HepG2 (cell line): ENCODE measurements around the gene CPXM1. TPM values are rescaled to one million over a fixed set of nuclear protein-coding genes. Genes with fewer than 3 reads are reported as not detected.

Experiments used
- ARID2 ChIP-seq: sonication (generic); formaldehyde crosslinking; IDR thresholded peaks from 2 replicates; pipeline ENCODE4 v1.8.1; 2022; ENCODE audit warnings: mild to moderate bottlenecking, missing genetic modification reagents, borderline replicate concordance
- BORCS8-MEF2B ChIP-seq: sonication (generic); formaldehyde crosslinking; IDR thresholded peaks from 2 replicates; pipeline ENCODE4 v1.8.0; 2022; ENCODE audit warnings: mild to moderate bottlenecking, missing genetic modification reagents
- EEA1 ChIP-seq: sonication (generic); formaldehyde crosslinking; IDR thresholded peaks from 2 replicates; pipeline ENCODE4 v1.5.1; 2020; ENCODE audit warnings: mild to moderate bottlenecking, missing genetic modification reagents, borderline replicate concordance
- HOXA7 ChIP-seq: sonication (generic); formaldehyde crosslinking; IDR thresholded peaks from 2 replicates; pipeline ENCODE4 v1.8.1; 2022; ENCODE audit warnings: mild to moderate bottlenecking, missing genetic modification reagents, moderate library complexity
- KDM5A ChIP-seq: fragments of 200-600 bp; sonication (generic); IDR thresholded peaks from 2 replicates; pipeline ENCODE4 v1.7.0; 2018; ENCODE audit warnings: antibody characterized with exemption, mild to moderate bottlenecking, low read length, borderline replicate concordance
- MEIS2 ChIP-seq: sonication (generic); formaldehyde crosslinking; IDR thresholded peaks from 2 replicates; pipeline ENCODE4 v1.9.0; 2021; ENCODE audit warnings: mild to moderate bottlenecking, missing genetic modification reagents
- PITX1 ChIP-seq: sonication (generic); formaldehyde crosslinking; IDR thresholded peaks from 2 replicates; pipeline ENCODE4 v1.5.1; 2020; ENCODE audit warnings: mild to moderate bottlenecking, missing genetic modification reagents
- SCMH1 ChIP-seq: sonication (generic); formaldehyde crosslinking; IDR thresholded peaks from 2 replicates; pipeline ENCODE4 v1.9.0; 2021; ENCODE audit warnings: missing genetic modification reagents, mild to moderate bottlenecking, borderline replicate concordance
- SIN3A ChIP-seq: IDR thresholded peaks from 2 replicates; pipeline ENCODE4 v1.6.1; 2011; ENCODE audit warnings: low read depth, mild to moderate bottlenecking, control low read depth, low read length, borderline replicate concordance
- U2AF1 ChIP-seq: fragments of 200-400 bp; formaldehyde crosslinking; optimal IDR thresholded peaks from 2 replicates; pipeline ENCODE3; 2017; ENCODE audit warnings: mild to moderate bottlenecking, low read depth, low read length
- ZNF451 ChIP-seq: sonication (generic); formaldehyde crosslinking; IDR thresholded peaks from 2 replicates; pipeline ENCODE4 v1.5.0; 2020; ENCODE audit warnings: mild to moderate bottlenecking, missing genetic modification reagents
- ZNF556 ChIP-seq: sonication (generic); formaldehyde crosslinking; IDR thresholded peaks from 2 replicates; pipeline ENCODE4 v1.4.0; 2020; ENCODE audit warnings: mild to moderate bottlenecking, missing genetic modification reagents, borderline replicate concordance
- ZNF563 ChIP-seq: sonication (generic); formaldehyde crosslinking; IDR thresholded peaks from 2 replicates; pipeline ENCODE4 v1.8.0; 2022; ENCODE audit warnings: mild to moderate bottlenecking, moderate library complexity, missing genetic modification reagents
- ZNF816 ChIP-seq: sonication (generic); formaldehyde crosslinking; IDR thresholded peaks from 2 replicates; pipeline ENCODE4 v1.8.0; 2022; ENCODE audit warnings: missing genetic modification reagents, mild to moderate bottlenecking, borderline replicate concordance
- ZSCAN21 ChIP-seq: sonication (generic); formaldehyde crosslinking; IDR thresholded peaks from 2 replicates; pipeline ENCODE4 v1.8.0; 2022; ENCODE audit warnings: mild to moderate bottlenecking, missing genetic modification reagents, moderate library complexity, borderline replicate concordance
- polyA plus RNA-seq, 8 experiments: library from polyadenylated mRNA; depleted of rRNA in 3 of 8; stranded (reverse) in 7 of 8; unstranded in 1 of 8; fragments of >200 nt; fragmentation: Illumina TruSeq in 4 of 8; extraction: Trizol in 4 of 8; gene quantifications; 2 replicates each; pipeline versions ENCODE4 v1.2.1 to v1.2.3, GENCODE V29; 2011 to 2016; ENCODE audit warnings: low read depth in 4 of 8, missing spikeins in 1 of 8, mixed read lengths in 1 of 8; ENCODE audit not compliant: insufficient read depth in 1 of 8
- total RNA-seq, 5 experiments: library from RNA; depleted of rRNA; stranded (reverse); fragments of >200 nt; fragmentation: Illumina TruSeq; extraction: Trizol; gene quantifications; 2 replicates each; pipeline ENCODE4 v1.2.3, GENCODE V29; 2016; ENCODE audit warnings: low read depth in 1 of 5
- TF ChIP-seq, protein P1 (sequence below): sonication (generic); formaldehyde crosslinking; IDR thresholded peaks from 2 replicates; pipeline ENCODE4 v1.9.0; 2022; ENCODE audit warnings: missing genetic modification reagents, mild to moderate bottlenecking, borderline replicate concordance
- TF ChIP-seq, protein P2 (sequence below): IDR thresholded peaks from 2 replicates; pipeline ENCODE4 v1.6.1; 2018; ENCODE audit warnings: missing genetic modification reagents
- TF ChIP-seq, protein P3 (sequence below): sonication (generic); formaldehyde crosslinking; IDR thresholded peaks from 2 replicates; pipeline ENCODE4 v1.8.0; 2022; ENCODE audit warnings: mild to moderate bottlenecking, missing genetic modification reagents
- TF ChIP-seq, protein P4 (sequence below): IDR thresholded peaks from 2 replicates; pipeline ENCODE4 v1.6.1; 2016
- TF ChIP-seq, protein P5 (sequence below): fragments of 450-650 bp; IDR thresholded peaks from 2 replicates; pipeline ENCODE4 v1.6.1; 2016
- TF ChIP-seq, protein P6 (sequence below): IDR thresholded peaks from 2 replicates; pipeline ENCODE4 v1.6.1; 2016; ENCODE audit warnings: missing biosample characterization, missing genetic modification reagents, low read depth

The CPXM1 gene
- total and polyA plus RNA-seq, 2 of the 13 experiments (the other 11 are each of a cell fraction or from before 2014, with no cell fraction given): 0.07 TPM; not detected in 1

DNA sequence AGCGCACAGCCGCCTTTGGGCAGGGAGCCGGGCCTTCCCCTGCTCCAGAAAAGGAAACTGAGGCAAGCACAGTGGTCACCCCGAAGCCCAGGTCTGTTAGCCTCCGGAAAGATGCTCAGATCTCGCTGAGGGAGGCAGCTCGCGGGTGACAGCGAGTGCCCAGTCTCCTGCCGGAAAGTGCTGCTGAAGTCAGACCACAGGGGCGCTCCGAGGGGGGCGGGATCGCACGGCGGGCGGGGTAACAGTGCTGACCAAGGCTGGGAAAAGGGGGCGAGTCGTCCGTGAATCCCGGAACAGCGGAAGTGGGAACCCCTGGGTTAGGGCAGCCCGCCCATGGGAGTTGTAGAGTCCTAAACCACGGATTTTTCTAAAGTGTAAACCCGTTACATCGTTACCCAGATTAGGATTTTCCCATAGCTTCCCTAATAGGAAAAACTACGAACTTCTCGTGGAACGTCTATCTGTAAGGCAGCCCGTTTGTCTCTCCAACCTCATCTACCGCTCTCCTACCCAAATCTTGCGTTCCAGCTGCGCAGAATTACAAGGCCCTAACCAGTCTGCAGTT is 40.6 kb upstream of the CPXM1 start (continued):
- TF ChIP-seq, protein P1, sequence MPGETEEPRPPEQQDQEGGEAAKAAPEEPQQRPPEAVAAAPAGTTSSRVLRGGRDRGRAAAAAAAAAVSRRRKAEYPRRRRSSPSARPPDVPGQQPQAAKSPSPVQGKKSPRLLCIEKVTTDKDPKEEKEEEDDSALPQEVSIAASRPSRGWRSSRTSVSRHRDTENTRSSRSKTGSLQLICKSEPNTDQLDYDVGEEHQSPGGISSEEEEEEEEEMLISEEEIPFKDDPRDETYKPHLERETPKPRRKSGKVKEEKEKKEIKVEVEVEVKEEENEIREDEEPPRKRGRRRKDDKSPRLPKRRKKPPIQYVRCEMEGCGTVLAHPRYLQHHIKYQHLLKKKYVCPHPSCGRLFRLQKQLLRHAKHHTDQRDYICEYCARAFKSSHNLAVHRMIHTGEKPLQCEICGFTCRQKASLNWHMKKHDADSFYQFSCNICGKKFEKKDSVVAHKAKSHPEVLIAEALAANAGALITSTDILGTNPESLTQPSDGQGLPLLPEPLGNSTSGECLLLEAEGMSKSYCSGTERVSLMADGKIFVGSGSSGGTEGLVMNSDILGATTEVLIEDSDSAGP: no peak; the same call in 1 of the 2 replicates
- TF ChIP-seq BORCS8-MEF2B (no peak), KDM5A (peak; percentile 67), U2AF1 (no peak), ZNF451 (CRISPR knock-in tag) (no peak), MEIS2 (peak; percentile 64), EEA1 (CRISPR knock-in tag) (no peak), ZNF816 (CRISPR knock-in tag) (no peak), HOXA7 (CRISPR knock-in tag) (no peak), PITX1 (CRISPR knock-in tag) (no peak), ZNF556 (CRISPR knock-in tag) (0 out of 2 replicates have a peak, but pooled peaks have one; percentile 1), ZNF563 (CRISPR knock-in tag) (no peak), SCMH1 (no peak), SIN3A (peak; percentile 18; the same call in 1 of the 2 replicates), ARID2 (no peak), ZSCAN21 (CRISPR knock-in tag) (no peak)
- TF ChIP-seq, protein P2, sequence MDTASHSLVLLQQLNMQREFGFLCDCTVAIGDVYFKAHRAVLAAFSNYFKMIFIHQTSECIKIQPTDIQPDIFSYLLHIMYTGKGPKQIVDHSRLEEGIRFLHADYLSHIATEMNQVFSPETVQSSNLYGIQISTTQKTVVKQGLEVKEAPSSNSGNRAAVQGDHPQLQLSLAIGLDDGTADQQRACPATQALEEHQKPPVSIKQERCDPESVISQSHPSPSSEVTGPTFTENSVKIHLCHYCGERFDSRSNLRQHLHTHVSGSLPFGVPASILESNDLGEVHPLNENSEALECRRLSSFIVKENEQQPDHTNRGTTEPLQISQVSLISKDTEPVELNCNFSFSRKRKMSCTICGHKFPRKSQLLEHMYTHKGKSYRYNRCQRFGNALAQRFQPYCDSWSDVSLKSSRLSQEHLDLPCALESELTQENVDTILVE (CRISPR knock-in tag): no peak
- TF ChIP-seq, protein P3, sequence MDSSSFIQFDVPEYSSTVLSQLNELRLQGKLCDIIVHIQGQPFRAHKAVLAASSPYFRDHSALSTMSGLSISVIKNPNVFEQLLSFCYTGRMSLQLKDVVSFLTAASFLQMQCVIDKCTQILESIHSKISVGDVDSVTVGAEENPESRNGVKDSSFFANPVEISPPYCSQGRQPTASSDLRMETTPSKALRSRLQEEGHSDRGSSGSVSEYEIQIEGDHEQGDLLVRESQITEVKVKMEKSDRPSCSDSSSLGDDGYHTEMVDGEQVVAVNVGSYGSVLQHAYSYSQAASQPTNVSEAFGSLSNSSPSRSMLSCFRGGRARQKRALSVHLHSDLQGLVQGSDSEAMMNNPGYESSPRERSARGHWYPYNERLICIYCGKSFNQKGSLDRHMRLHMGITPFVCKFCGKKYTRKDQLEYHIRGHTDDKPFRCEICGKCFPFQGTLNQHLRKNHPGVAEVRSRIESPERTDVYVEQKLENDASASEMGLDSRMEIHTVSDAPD (CRISPR knock-in tag): no peak
- TF ChIP-seq, protein P4, sequence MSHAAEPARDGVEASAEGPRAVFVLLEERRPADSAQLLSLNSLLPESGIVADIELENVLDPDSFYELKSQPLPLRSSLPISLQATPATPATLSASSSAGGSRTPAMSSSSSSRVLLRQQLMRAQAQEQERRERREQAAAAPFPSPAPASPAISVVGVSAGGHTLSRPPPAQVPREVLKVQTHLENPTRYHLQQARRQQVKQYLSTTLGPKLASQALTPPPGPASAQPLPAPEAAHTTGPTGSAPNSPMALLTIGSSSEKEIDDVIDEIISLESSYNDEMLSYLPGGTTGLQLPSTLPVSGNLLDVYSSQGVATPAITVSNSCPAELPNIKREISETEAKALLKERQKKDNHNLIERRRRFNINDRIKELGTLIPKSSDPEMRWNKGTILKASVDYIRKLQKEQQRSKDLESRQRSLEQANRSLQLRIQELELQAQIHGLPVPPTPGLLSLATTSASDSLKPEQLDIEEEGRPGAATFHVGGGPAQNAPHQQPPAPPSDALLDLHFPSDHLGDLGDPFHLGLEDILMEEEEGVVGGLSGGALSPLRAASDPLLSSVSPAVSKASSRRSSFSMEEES: no peak
- TF ChIP-seq, protein P5, sequence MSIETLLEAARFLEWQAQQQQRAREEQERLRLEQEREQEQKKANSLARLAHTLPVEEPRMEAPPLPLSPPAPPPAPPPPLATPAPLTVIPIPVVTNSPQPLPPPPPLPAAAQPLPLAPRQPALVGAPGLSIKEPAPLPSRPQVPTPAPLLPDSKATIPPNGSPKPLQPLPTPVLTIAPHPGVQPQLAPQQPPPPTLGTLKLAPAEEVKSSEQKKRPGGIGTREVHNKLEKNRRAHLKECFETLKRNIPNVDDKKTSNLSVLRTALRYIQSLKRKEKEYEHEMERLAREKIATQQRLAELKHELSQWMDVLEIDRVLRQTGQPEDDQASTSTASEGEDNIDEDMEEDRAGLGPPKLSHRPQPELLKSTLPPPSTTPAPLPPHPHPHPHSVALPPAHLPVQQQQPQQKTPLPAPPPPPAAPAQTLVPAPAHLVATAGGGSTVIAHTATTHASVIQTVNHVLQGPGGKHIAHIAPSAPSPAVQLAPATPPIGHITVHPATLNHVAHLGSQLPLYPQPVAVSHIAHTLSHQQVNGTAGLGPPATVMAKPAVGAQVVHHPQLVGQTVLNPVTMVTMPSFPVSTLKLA: no peak
- TF ChIP-seq, protein P6, sequence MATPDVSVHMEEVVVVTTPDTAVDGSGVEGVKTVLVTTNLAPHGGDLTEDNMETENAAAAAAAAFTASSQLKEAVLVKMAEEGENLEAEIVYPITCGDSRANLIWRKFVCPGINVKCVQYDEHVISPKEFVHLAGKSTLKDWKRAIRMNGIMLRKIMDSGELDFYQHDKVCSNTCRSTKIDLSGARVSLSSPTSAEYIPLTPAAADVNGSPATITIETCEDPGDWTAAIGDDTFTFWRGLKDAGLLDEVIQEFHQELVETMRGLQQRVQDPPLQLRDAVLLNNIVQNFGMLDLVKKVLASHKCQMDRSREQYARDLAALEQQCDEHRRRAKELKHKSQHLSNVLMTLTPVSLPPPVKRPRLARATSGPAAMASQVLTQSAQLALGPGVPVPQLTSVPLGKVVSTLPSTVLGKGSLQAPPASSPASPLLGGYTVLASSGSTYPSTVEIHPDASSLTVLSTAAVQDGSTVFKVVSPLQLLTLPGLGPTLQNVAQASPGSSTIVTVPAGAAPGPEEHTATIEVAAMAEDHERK: no peak
